ENCODE results near the gene MCF2.
"Not testable (repeated sequence)": the region's sequence is repeated elsewhere in the genome, so short reads cannot be mapped to it uniquely, and the experiment has no call there.

Gene MCF2

DNA sequence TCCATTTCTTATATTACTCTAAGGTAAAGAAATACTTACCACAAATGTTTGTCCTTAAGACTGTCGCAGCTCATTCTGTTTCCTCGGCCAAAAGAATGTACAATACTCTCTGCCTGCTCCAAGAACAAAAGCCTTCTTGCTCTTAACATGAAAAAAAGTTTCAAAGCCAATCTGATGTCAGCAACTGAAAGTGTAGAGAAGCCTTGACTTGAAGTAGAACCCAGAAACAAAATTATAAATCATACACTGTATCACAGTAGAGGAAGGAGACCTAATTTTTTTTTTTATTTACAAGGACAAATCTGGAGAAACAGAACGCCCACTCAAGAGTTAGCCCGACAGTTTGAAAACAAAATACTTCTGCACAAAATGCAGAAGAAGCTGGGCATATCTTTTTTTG is at the start of gene MCF2:
MCF2 (minus strand) TSS at position 101 of the 400 bp plus-strand sequence. CDS start 56,423 bp downstream, outside the sequence.
- no peak for DNase-seq

DNA sequence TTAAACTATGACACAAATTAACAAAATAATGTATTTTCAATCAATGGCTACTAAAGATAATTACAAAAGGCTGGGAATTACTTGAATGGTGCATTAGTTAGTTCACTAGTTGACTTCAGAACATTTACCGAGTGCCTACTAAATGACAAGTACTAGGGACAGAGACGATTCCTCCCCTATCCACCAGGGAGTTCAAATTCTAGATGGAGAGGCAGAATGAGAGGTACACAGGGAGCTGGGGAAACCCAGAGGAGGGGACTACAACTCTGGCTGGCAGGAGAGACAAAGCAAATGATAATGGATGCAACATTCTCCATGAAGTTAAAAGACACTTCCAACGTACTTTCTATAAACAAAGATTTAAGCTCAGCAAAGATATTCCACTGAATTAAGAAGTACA is 43.1 kb upstream of the MCF2 start:
- no peak for DNase-seq

GRCh38 chrX:139750390-139750789 is 42.4 kb upstream of the MCF2 start:
- no peak for DNase-seq

DNA sequence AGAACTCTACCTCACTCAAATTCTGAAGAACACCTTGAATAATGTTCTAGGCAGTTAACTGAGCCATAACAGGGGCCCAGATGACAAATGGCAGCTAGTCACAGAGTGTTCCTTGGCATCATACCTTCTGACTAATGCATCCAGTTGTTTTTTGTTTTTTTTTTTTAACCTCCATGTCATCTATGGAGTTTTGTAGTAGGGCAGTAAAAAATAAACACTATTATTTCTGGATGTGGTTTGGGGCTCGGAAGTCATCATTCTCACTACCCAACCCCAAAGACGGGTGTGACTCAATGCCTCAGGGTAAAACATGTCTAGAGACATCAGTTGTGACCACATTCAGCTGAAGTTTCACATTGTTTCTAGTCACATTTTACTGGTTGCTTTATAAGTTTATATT is 31.2 kb upstream of the MCF2 start:
- peak; percentile 6 for DNase-seq

DNA sequence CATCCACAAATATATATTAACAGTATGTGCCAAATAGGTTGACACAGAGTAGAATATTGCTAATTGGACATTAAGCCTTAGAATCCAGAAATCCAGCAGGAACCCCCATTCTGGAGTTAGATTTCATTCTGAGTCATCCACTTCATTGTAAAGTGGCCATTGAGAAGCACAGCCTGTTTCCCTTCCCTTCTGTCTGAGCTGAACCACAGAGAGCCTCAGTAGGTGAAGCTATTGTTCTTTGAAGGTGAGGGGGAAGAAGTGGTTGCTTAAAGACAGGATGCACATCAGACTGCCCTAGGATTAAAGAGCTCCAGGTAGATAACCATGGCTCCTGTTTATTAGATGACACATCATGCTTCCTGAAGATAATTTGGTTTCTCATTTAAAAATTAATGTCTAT is 30.6 kb upstream of the MCF2 start:
- DNase-seq: no peak

DNA sequence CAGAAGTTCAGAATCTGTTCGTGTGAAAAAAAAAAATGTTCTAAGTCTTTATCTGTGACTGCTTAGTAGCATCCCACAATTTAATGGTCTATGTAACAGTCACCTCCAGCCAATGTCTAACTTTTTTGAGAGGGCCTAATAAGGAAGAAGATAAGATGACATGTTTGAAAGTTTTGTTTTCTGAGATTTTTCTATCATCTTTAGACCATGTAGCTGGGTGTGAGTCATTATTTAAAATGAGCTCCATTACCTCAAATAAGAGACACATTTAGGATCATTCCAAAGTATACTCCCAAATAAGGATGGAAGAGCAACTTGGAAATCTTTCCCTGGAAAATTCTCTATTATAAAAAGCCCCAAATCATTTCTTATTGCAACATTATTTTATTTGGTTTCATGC is 28.2 kb upstream of the MCF2 start:
- no peak for DNase-seq

DNA sequence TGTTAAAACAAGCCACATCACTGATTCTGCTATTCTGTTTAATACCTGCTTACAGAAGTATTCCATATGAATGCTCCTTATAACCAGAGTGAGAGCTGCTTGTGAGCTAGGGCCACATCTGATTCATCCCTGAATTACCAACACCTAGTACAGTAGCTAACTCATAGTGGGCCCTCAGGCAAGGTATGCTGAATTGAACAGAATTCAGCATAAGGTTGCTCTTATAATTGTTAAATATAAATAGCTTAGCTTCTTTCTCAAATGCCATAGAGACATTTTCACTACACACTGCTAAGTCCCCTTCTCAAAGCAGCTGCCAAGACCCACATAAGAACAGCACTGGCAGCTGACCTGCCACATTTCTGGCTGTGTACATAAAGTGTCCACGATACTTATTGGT is 27.0 kb upstream of the MCF2 start:
- no peak for DNase-seq

- no peak for DNase-seq
These were observed 17.8 kb upstream of the MCF2 start for GRCh38 chrX:139725720-139726119.

DNA sequence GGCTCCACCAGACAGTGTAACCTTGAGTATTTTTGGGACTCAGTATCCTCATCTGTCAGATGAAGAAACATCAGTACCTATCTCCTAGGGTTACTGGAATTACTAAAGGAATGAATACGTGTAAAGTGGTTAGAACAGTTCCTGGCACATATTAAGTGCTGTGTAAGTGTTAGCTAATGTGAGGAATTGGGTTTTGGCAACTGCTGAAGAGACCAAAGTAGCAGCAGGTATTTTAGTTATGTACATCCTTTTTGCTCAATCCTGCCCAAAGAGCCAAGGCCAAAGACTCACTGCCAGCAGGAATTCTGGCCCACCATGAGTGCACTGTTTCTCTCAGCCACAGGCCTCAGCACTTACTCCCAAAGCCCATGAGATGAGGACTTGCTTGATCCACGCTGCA is 16.7 kb upstream of the MCF2 start:
- DNase-seq: no peak

DNA sequence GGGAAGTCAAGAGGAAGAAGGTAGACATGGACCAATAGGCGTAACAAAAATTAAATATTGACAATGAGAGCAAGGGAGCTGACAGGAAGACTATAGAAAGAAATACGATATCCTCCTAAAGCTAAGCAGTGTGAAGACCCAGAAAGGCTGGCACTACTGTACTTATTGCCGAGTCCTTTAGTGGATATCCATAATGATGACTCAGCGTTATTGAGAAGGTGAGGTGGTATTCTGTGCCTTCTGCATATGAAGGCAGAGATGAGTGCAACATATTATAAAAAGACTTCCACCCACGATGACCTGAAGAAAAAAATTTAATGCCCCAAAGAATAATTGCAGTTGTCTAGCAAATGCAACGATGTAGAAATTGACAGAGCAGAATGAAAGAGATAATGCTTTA is 13.0 kb upstream of the MCF2 start:
- no peak for DNase-seq

GRCh38 chrX:139720136-139720535 is 12.2 kb upstream of the MCF2 start:
- no peak for DNase-seq

- no peak for DNase-seq
These were observed 5.3 kb downstream of the MCF2 start for GRCh38 chrX:139702658-139703057.

DNA sequence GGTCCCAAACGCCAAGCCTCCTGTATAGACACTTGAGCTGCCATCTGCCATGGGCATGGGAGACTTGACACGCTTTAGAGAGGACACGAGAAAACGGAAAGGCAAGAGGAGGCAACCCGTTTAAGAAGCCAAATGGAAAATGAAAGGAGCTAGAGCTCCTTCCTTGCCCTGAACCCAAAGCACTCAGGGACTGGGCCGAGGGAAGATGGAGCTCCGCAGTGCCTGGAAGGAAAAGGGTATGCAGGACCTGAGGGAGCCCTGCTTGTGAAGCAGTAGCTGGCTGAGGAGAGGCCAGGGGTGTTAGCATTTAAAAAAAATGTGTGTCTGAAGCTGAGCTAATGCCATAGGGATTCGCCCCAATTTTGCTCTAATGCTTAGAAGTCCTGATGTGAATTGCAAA is 15.1 kb downstream of the MCF2 start:
- DNase-seq: no peak

- no peak for DNase-seq
These were observed 15.5 kb downstream of the MCF2 start for GRCh38 chrX:139692506-139692849.

- DNase-seq: no peak
These were observed 16.0 kb downstream of the MCF2 start for GRCh38 chrX:139691843-139692505.

- DNase-seq: no peak
These were observed 16.5 kb downstream of the MCF2 start for GRCh38 chrX:139691493-139691842.

GRCh38 chrX:139685175-139685574 is 22.8 kb downstream of the MCF2 start:
- DNase-seq: not testable (repeated sequence)

DNA sequence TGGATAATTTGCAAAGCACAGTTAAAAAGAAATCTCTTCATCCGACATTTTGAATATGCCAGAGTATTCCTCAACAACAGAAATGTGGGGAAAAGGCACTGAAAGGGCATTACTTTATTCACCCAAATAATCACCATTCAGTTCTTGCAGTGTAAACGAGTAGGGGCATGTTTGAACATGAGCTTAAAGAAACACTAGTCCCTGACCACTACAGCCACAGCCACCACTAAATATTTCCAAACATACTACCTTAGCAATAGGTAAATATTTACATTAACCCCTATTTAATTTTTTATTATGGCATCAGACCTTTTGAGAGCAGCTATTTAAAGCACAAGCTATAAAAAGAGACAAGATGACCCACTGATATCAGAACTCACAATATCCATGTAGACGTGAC is 27.6 kb downstream of the MCF2 start:
- DNase-seq: no peak

DNA sequence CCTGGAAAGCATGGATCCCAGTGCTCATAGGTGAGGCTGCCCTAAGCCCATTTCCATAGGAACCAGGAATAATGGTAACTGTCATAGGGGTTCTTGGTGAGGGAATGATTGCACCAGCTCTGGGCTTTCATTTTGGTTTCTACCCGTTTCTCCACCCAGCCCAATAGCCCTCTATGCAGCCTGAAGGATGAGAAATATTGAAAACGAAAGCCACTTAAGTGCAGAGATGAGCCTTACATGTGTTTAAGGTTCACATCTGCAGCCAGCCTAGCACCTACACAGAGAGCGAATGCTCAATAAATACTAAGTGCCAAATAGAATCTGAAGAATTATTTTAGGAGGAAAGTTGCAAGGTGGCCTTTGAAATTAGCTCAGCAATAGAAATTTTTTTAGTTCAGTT is 60.4 kb downstream of the MCF2 start:
- DNase-seq: no peak

GRCh38 chrX:139642241-139642927 is 65.6 kb downstream of the MCF2 start:
- no peak for DNase-seq

DNA sequence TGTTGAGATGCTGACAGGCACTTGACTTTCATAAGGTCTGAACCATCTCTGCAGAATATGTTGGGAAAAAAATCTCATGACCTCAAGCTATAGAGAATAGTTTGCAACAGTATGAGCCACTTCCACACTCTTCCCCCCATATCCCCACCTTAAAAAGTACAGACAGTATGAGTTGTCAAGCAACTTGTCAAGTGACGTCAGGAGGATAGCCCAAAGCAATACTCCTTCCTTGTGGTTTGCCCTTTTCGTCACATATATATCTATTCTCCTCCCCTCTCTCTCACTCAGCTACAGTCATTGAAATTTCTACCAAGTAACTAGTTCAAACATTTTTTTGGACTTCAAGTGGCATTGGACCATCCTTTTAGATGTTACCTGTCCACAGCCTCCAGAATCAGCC is 67.7 kb downstream of the MCF2 start:
- DNase-seq: no peak

GRCh38 chrX:139639253-139639652 is 68.7 kb downstream of the MCF2 start:
- no peak for DNase-seq

DNA sequence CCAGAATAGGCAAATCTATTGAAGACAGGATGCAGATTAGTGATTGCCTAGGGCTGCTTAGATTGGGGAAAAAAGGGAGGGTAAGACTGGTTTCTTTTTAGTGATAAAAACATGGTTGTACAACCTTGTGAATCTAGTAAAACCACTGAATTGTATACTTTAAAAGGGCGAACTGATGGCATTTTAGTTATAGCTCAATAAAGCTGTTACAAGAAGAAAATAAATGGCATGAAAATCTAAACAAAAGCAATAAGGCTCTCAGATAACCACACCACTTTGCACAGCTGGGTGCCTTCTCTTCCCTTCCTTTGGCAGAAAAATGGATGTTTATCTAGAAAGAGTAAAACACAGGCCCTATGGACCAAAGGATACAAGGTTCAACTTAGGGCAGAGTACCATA is 107.9 kb downstream of the MCF2 start:
- DNase-seq: no peak

GRCh38 chrX:139596068-139596467 is 111.9 kb downstream of the MCF2 start:
- no peak for DNase-seq

DNA sequence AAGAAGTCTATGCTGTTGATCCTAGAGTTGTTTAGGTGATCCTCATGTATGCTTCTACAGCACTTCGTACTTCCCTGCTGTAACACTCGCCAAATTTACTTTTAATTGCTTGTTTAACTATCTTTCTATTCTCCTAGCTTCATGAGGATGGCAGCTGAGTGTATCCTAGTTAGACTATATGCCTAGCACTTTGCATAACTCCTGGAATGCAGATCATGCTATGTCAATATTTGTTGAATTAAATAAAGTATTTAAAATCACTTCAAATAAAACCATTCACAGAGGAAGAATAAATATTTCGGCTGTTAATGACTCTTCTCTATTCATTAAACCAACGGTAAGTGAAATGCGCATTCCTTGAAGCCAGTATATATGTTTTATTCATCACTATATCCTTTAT is 122.4 kb downstream of the MCF2 start:
- no peak for DNase-seq
